Duodenal mucosa (tissue), 2 donors: Measurements from ENCODE around the gene NDUFAF2.
"Not testable (repeated sequence)": the region's sequence is repeated elsewhere in the genome, so short reads cannot be mapped to it uniquely, and the experiment has no call there.

Experiments
- H3K27ac ChIP-seq: one replicate; pipeline ENCODE4 v1.7.0; 2013; ENCODE audit warnings: low read depth, low read length
- H3K27me3 ChIP-seq, 2 donors: one replicate each; pipeline ENCODE4 v1.7.0; 2013; ENCODE audit warnings: low read length in 2 of 2, control low read depth in 1 of 2; ENCODE audit not compliant: insufficient read depth in 2 of 2, control insufficient read depth in 1 of 2
- H3K36me3 ChIP-seq, 2 donors: one replicate each; pipeline ENCODE4 v1.7.0; 2013; ENCODE audit warnings: low read length in 2 of 2, control low read depth in 1 of 2; ENCODE audit not compliant: insufficient read depth in 2 of 2, control insufficient read depth in 1 of 2
- H3K4me1 ChIP-seq, 2 donors: one replicate each; pipeline ENCODE4 v1.7.0; 2013; ENCODE audit warnings: low read length in 2 of 2, control low read depth in 1 of 2; ENCODE audit not compliant: insufficient read depth in 2 of 2, control insufficient read depth in 1 of 2
- H3K4me3 ChIP-seq, 2 donors: one replicate each; pipeline ENCODE4 v1.7.0; 2013; ENCODE audit warnings: low read length in 2 of 2, low read depth in 1 of 2
- H3K9ac ChIP-seq, 2 donors: one replicate each; pipeline ENCODE4 v1.7.0; 2013; ENCODE audit warnings: low read length in 2 of 2, low read depth in 1 of 2
- H3K9me3 ChIP-seq, 2 donors: one replicate each; pipeline ENCODE4 v1.7.0; 2013; ENCODE audit warnings: low read length in 2 of 2, control low read depth in 1 of 2; ENCODE audit not compliant: control insufficient read depth in 1 of 2

NDUFAF2 gene

GRCh38 chr5:61069150-61069549, 124.1 kb downstream of the NDUFAF2 start:
- H3K36me3 ChIP-seq, result peaks cover 0 to 7% of the 10 kb centered on the region in 2 donors
- no peak overlapping the region for H3K27ac ChIP-seq
- H3K4me1 ChIP-seq, result peaks cover 0 to 13% of the 10 kb centered on the region in 2 donors
- no peaks in the 10 kb centered on the region for H3K9me3 ChIP-seq
- H3K27me3 ChIP-seq, result no peaks in the 10 kb centered on the region
- H3K4me3 ChIP-seq, result no peak overlapping the region
- no peak overlapping the region for H3K9ac ChIP-seq

DNA sequence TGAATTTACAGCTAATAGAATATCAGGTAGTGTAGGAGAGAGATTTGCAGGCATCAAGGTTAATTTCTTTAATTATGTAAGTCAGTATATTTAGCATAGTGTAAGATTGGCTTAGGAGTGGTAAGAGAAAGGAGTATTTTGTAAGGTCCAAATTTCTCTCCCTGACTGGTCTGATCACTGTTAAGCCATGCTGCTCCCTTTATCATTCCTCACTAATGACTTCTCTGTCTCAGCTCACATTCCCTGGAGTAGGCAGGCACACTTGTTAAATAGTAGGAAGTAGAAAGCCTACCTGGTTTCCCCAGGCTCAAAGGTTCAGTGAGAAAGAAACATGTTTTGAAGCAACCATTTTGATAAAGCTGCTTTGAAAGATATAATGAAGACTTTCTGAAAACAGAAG, 126.5 kb downstream of the NDUFAF2 start:
- Histone ChIP-seq H3K27ac (no peak overlapping the region), H3K4me1 (peaks cover 0 to 13% of the 10 kb centered on the region in 2 donors), H3K9me3 (no peaks in the 10 kb centered on the region), H3K4me3 (peak overlapping the region in 1 of 2 donors; percentile 6), H3K9ac (no peak overlapping the region), H3K36me3 (peaks cover 0 to 7% of the 10 kb centered on the region in 2 donors), H3K27me3 (no peaks in the 10 kb centered on the region)

GRCh38 chr5:61076626-61077025, 131.6 kb downstream of the NDUFAF2 start:
- Histone ChIP-seq H3K36me3 (peaks cover 0 to 7% of the 10 kb centered on the region in 2 donors), H3K9ac (no peak overlapping the region), H3K27ac (no peak overlapping the region), H3K4me3 (no peak overlapping the region), H3K9me3 (no peaks in the 10 kb centered on the region), H3K27me3 (no peaks in the 10 kb centered on the region), H3K4me1 (peaks cover 0 to 9% of the 10 kb centered on the region in 2 donors)

DNA sequence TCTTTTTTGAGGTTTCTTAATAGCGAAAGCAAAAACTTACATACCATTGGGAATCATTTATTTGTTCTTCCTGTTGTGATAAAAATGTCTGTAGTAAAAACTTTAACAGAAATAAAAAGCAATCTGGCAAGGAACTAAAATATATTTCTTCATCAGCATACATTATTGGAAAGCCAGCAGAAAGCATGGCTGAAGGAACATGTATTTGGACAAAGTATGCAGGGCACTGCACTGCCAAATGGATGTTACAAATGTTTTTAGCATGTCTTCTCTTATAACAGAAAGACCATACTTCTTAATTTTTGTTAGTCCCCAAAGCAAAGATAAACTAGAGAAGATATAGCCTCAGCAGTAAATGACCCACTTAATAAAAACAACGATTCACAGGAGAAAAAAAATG, 136.7 kb downstream of the NDUFAF2 start:
- Histone ChIP-seq H3K9me3 (no peaks in the 10 kb centered on the region), H3K9ac (no peak overlapping the region), H3K36me3 (no peaks in the 10 kb centered on the region), H3K27me3 (no peaks in the 10 kb centered on the region), H3K27ac (no peak overlapping the region), H3K4me3 (no peak overlapping the region), H3K4me1 (peaks cover 0 to 4% of the 10 kb centered on the region in 2 donors)

GRCh38 chr5:61082516-61083280, 137.7 kb downstream of the NDUFAF2 start:
- H3K27ac ChIP-seq, result no peak overlapping the region
- H3K4me3 ChIP-seq, result no peak overlapping the region

DNA sequence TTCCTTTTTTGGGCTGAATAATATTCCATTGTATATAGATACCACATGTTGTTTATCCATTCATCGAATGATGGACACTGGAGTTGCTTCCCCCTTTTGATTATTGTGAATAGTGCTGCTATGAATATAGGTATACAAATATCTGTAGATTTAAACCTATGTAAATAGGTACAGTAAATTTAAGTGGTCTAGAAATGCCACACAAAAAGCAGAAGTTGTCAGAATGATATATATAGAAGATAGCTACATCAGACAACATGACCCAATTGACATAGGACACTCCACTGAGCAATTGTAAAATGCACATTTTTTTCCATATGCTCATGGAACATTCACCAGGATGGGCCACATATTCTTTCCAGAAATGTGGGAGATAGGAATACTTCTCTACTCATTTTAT, 139.7 kb downstream of the NDUFAF2 start:
- Histone ChIP-seq H3K36me3 (no peaks in the 10 kb centered on the region), H3K9ac (no peak overlapping the region), H3K4me1 (no peaks in the 10 kb centered on the region), H3K4me3 (no peak overlapping the region), H3K9me3 (no peaks in the 10 kb centered on the region), H3K27ac (no peak overlapping the region), H3K27me3 (no peaks in the 10 kb centered on the region)

More at GRCh38 chr5:61082516-61083280, 137.7 kb downstream of the NDUFAF2 start:
- no peaks in the 10 kb centered on the region for H3K4me1 ChIP-seq
- H3K36me3 ChIP-seq, result no peaks in the 10 kb centered on the region
- H3K27me3 ChIP-seq, result no peaks in the 10 kb centered on the region
- no peak overlapping the region for H3K9ac ChIP-seq
- no peaks in the 10 kb centered on the region for H3K9me3 ChIP-seq

GRCh38 chr5:61085885-61086284, 140.9 kb downstream of the NDUFAF2 start:
- H3K4me3 ChIP-seq, result no peak overlapping the region

GRCh38 chr5:61087921-61088320, 142.9 kb downstream of the NDUFAF2 start:
- Histone ChIP-seq H3K27me3 (no peaks in the 10 kb centered on the region), H3K9me3 (peaks cover 0 to 7% of the 10 kb centered on the region in 2 donors), H3K36me3 (no peaks in the 10 kb centered on the region), H3K9ac (no peak overlapping the region), H3K27ac (no peak overlapping the region), H3K4me1 (no peaks in the 10 kb centered on the region), H3K4me3 (no peak overlapping the region)

More at GRCh38 chr5:61085885-61086284, 140.9 kb downstream of the NDUFAF2 start:
- Histone ChIP-seq H3K4me1 (no peaks in the 10 kb centered on the region), H3K9me3 (no peaks in the 10 kb centered on the region), H3K27me3 (no peaks in the 10 kb centered on the region), H3K27ac (no peak overlapping the region), H3K9ac (no peak overlapping the region), H3K36me3 (no peaks in the 10 kb centered on the region)

- no peak overlapping the region for H3K9ac ChIP-seq
- no peaks in the 10 kb centered on the region for H3K27me3 ChIP-seq
- H3K36me3 ChIP-seq, result no peaks in the 10 kb centered on the region
- H3K4me1 ChIP-seq, result no peaks in the 10 kb centered on the region
- H3K4me3 ChIP-seq, result no peak overlapping the region
- H3K27ac ChIP-seq, result no peak overlapping the region
- peaks cover 0 to 7% of the 10 kb centered on the region in 2 donors for H3K9me3 ChIP-seq
Measured at GRCh38 chr5:61089351-61089750, 144.3 kb downstream of the NDUFAF2 start.

GRCh38 chr5:61093046-61093771, 148.2 kb downstream of the NDUFAF2 start:
- not testable (repeated sequence) for H3K9ac ChIP-seq, H3K27me3 ChIP-seq, H3K9me3 ChIP-seq, H3K36me3 ChIP-seq, H3K4me3 ChIP-seq, H3K27ac ChIP-seq, H3K4me1 ChIP-seq
